ENCODE results near the gene TF.

The TF gene

DNA sequence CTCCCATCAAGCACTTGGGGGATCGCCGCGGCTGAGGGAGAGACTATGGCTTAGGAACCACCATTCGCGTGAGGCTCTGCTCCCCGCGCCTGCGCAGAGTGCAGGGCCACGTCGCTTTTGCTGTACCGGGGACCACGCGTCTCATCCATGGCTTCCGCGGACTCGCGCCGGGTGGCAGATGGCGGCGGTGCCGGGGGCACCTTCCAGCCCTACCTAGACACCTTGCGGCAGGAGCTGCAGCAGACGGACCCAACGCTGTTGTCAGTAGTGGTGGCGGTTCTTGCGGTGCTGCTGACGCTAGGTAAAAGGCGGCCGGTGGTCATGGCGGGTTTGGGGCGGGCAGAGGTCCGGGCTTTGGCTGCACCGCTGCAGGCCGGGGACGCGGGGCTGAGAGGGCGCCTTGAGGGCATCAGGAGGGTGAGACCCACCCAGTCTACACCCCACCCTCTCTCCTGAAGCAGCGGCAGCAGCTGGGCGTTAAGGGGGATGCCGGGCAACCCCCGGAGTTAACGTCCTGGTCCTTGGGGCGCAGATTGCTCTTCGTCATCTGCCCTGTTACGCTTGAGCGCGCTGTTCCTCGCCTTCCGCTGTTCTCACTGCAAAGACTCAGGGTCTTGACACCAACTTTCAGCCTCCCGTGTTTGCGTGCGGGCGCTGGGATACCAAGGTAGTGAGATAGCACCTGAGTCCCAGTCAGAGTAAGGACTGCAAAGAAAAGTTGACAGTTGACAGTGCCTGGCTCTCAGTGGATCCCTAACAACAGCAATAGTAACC lies 59.7 kb downstream of the TF start, which contains the start of gene SRPRB (continued):
- TF ChIP-seq ZNF670 (tag by site-specific recombination; IDR thresholded peaks at IDR 0.05; ENCODE audit: low read depth) (no peak), ZNF792 (tag by site-specific recombination; IDR thresholded peaks at IDR 0.05) (no peak), ZNF202 (tag by site-specific recombination; IDR thresholded peaks at IDR 0.05; ENCODE audit: borderline replicate concordance) (no peak), ZNF174 (tag by site-specific recombination; IDR thresholded peaks at IDR 0.05) (no peak), ZNF23 (tag by site-specific recombination; IDR thresholded peaks at IDR 0.05; ENCODE audit: borderline replicate concordance) (no peak), ZXDB (tag by site-specific recombination; IDR thresholded peaks at IDR 0.05) (peak; percentile 58; the same call in 1 of the 2 replicates), ZNF776 (tag by site-specific recombination; IDR thresholded peaks at IDR 0.05; ENCODE audit: borderline replicate concordance) (no peak), ZNF394 (tag by site-specific recombination; IDR thresholded peaks at IDR 0.05; ENCODE audit: borderline replicate concordance) (no peak), ZSCAN23 (tag by site-specific recombination; IDR thresholded peaks at IDR 0.05) (no peak), ZNF600 (tag by site-specific recombination; IDR thresholded peaks at IDR 0.05) (no peak), ZNF302 (tag by site-specific recombination; IDR thresholded peaks at IDR 0.05; ENCODE audit: low read depth) (no peak), ZNF169 (tag by site-specific recombination; IDR thresholded peaks at IDR 0.05) (no peak), ZFHX2 (tag by site-specific recombination; conservative IDR thresholded peaks at IDR 0.05) (no peak), ZNF324 (tag by site-specific recombination; IDR thresholded peaks at IDR 0.05) (no peak), ZNF2 (tag by site-specific recombination; IDR thresholded peaks at IDR 0.05) (peak; percentile 39; the same call in 1 of the 2 replicates), ZNF555 (tag by site-specific recombination; conservative IDR thresholded peaks at IDR 0.05) (no peak), ZNF529 (tag by site-specific recombination; IDR thresholded peaks at IDR 0.05; ENCODE audit: insufficient replicate concordance) (no peak), WT1 (tag by site-specific recombination; IDR thresholded peaks at IDR 0.05) (no peak), ZNF510 (tag by site-specific recombination; IDR thresholded peaks at IDR 0.05; ENCODE audit: insufficient replicate concordance) (no peak), ZNF211 (tag by site-specific recombination; IDR thresholded peaks at IDR 0.05; ENCODE audit: low read depth) (no peak), GLIS1 (tag by site-specific recombination; IDR thresholded peaks at IDR 0.05) (peak; percentile 14; the same call in 1 of the 2 replicates), IKZF3 (tag by site-specific recombination; IDR thresholded peaks at IDR 0.05) (no peak)
- TF ChIP-seq, protein P1, sequence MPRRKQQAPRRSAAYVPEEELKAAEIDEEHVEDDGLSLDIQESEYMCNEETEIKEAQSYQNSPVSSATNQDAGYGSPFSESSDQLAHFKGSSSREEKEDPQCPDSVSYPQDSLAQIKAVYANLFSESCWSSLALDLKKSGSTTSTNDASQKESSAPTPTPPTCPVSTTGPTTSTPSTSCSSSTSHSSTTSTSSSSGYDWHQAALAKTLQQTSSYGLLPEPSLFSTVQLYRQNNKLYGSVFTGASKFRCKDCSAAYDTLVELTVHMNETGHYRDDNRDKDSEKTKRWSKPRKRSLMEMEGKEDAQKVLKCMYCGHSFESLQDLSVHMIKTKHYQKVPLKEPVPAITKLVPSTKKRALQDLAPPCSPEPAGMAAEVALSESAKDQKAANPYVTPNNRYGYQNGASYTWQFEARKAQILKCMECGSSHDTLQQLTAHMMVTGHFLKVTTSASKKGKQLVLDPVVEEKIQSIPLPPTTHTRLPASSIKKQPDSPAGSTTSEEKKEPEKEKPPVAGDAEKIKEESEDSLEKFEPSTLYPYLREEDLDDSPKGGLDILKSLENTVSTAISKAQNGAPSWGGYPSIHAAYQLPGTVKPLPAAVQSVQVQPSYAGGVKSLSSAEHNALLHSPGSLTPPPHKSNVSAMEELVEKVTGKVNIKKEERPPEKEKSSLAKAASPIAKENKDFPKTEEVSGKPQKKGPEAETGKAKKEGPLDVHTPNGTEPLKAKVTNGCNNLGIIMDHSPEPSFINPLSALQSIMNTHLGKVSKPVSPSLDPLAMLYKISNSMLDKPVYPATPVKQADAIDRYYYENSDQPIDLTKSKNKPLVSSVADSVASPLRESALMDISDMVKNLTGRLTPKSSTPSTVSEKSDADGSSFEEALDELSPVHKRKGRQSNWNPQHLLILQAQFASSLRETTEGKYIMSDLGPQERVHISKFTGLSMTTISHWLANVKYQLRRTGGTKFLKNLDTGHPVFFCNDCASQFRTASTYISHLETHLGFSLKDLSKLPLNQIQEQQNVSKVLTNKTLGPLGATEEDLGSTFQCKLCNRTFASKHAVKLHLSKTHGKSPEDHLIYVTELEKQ (tag by site-specific recombination; IDR thresholded peaks at IDR 0.05; ENCODE audit: borderline replicate concordance) = no peak
- TF ChIP-seq, protein P2, sequence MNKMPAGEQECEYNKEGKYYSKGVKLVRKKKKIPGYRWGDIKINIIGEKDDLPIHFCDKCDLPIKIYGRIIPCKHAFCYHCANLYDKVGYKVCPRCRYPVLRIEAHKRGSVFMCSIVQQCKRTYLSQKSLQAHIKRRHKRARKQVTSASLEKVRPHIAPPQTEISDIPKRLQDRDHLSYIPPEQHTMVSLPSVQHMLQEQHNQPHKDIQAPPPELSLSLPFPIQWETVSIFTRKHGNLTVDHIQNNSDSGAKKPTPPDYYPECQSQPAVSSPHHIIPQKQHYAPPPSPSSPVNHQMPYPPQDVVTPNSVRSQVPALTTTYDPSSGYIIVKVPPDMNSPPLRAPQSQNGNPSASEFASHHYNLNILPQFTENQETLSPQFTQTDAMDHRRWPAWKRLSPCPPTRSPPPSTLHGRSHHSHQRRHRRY (tag by site-specific recombination; IDR thresholded peaks at IDR 0.05) = no peak
- TF ChIP-seq, protein P3, sequence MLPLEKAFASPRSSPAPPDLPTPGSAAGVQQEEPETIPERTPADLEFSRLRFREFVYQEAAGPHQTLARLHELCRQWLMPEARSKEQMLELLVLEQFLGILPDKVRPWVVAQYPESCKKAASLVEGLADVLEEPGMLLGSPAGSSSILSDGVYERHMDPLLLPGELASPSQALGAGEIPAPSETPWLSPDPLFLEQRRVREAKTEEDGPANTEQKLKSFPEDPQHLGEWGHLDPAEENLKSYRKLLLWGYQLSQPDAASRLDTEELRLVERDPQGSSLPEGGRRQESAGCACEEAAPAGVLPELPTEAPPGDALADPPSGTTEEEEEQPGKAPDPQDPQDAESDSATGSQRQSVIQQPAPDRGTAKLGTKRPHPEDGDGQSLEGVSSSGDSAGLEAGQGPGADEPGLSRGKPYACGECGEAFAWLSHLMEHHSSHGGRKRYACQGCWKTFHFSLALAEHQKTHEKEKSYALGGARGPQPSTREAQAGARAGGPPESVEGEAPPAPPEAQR (tag by site-specific recombination; IDR thresholded peaks at IDR 0.05) = no peak
- TF ChIP-seq, protein P4, sequence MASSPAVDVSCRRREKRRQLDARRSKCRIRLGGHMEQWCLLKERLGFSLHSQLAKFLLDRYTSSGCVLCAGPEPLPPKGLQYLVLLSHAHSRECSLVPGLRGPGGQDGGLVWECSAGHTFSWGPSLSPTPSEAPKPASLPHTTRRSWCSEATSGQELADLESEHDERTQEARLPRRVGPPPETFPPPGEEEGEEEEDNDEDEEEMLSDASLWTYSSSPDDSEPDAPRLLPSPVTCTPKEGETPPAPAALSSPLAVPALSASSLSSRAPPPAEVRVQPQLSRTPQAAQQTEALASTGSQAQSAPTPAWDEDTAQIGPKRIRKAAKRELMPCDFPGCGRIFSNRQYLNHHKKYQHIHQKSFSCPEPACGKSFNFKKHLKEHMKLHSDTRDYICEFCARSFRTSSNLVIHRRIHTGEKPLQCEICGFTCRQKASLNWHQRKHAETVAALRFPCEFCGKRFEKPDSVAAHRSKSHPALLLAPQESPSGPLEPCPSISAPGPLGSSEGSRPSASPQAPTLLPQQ (tag by site-specific recombination; IDR thresholded peaks at IDR 0.05) = peak; percentile 68
- TF ChIP-seq, protein P5, sequence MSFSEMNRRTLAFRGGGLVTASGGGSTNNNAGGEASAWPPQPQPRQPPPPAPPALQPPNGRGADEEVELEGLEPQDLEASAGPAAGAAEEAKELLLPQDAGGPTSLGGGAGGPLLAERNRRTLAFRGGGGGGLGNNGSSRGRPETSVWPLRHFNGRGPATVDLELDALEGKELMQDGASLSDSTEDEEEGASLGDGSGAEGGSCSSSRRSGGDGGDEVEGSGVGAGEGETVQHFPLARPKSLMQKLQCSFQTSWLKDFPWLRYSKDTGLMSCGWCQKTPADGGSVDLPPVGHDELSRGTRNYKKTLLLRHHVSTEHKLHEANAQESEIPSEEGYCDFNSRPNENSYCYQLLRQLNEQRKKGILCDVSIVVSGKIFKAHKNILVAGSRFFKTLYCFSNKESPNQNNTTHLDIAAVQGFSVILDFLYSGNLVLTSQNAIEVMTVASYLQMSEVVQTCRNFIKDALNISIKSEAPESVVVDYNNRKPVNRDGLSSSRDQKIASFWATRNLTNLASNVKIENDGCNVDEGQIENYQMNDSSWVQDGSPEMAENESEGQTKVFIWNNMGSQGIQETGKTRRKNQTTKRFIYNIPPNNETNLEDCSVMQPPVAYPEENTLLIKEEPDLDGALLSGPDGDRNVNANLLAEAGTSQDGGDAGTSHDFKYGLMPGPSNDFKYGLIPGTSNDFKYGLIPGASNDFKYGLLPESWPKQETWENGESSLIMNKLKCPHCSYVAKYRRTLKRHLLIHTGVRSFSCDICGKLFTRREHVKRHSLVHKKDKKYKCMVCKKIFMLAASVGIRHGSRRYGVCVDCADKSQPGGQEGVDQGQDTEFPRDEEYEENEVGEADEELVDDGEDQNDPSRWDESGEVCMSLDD (tag by site-specific recombination; IDR thresholded peaks at IDR 0.05) = 0 out of 2 replicates have a peak, but pooled peaks have one; percentile 26
- TF ChIP-seq, protein P6, sequence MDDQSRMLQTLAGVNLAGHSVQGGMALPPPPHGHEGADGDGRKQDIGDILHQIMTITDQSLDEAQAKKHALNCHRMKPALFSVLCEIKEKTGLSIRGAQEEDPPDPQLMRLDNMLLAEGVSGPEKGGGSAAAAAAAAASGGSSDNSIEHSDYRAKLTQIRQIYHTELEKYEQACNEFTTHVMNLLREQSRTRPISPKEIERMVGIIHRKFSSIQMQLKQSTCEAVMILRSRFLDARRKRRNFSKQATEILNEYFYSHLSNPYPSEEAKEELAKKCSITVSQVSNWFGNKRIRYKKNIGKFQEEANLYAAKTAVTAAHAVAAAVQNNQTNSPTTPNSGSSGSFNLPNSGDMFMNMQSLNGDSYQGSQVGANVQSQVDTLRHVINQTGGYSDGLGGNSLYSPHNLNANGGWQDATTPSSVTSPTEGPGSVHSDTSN (CRISPR knock-in tag; IDR thresholded peaks at IDR 0.05) = no peak

Data from HEK293 (cell line).